Gastrocnemius medialis (tissue), 4 donors: ENCODE measurements around the gene ALOX5. TPM values are rescaled to one million over a fixed set of nuclear protein-coding genes. Genes with fewer than 3 reads are reported as not detected.

Experiments used
- ATAC-seq, 2 donors: fragments of 150-250 bp; one replicate each; pipeline ENCODE4 v1.9.1; 2016
- DNase-seq, 2 donors: peaks; one replicate each; pipeline ENCODE4 v3.0.0-alpha.2; 2019
- H3K27ac ChIP-seq, 4 donors: fragments of 200-600 bp; sonication (generic); 1 replicate in 1 of 4; 2 replicates in 3 of 4; pipeline ENCODE4 v1.5.1; 2016 to 2018; ENCODE audit warnings: mild to moderate bottlenecking in 2 of 4, moderate library complexity in 1 of 4
- H3K27me3 ChIP-seq, 3 donors: fragments of 200-600 bp; sonication (generic) in 2 of 3; 1 replicate in 1 of 3; 2 replicates in 2 of 3; pipeline versions ENCODE4 v1.5.1 to v1.6.0; 2016 to 2019; ENCODE audit warnings: mild to moderate bottlenecking in 1 of 3, moderate library complexity in 1 of 3
- H3K36me3 ChIP-seq, 2 donors: fragments of 200-600 bp; sonication (generic) in 1 of 2; one replicate each; pipeline ENCODE4 v1.5.1; 2017 to 2018
- H3K4me1 ChIP-seq, 2 donors: fragments of 200-600 bp; sonication (generic) in 1 of 2; one replicate each; pipeline ENCODE4 v1.5.1; 2016 to 2017; ENCODE audit warnings: mild to moderate bottlenecking in 2 of 2
- H3K4me3 ChIP-seq, 4 donors: fragments of 200-600 bp; sonication (generic) in 3 of 4; 1 replicate in 1 of 4; 2 replicates in 3 of 4; pipeline ENCODE4 v1.5.1; 2016 to 2019; ENCODE audit warnings: mild to moderate bottlenecking in 2 of 4
- H3K9me3 ChIP-seq, 3 donors: fragments of 200-600 bp; sonication (generic) in 2 of 3; 1 replicate in 1 of 3; 2 replicates in 2 of 3; pipeline ENCODE4 v1.5.1; 2016 to 2019
- POLR2A ChIP-seq, 2 donors: fragments of 450-650 bp; IDR thresholded peaks; one replicate each; pipeline ENCODE4 v1.6.1; 2017; ENCODE audit warnings: antibody characterized with exemption in 2 of 2, mild to moderate bottlenecking in 2 of 2, moderate library complexity in 2 of 2
- in situ Hi-C, 4 donors: fragments of 200-750 bp; cut with MboI; loops; one replicate each; pipeline versions ENCODE4 v1.15.0 to v1.8.0; 2017; ENCODE audit warnings: low sequenced_read_pairs in 4 of 4
- intact Hi-C: fragments of 100-400 bp; cut with DNase I; formaldehyde crosslinking; loops from one replicate; pipeline ENCODE4 v1.15.1; 2023; ENCODE audit warnings: low total_unique reads
- total RNA-seq, 4 donors: library from RNA; depleted of rRNA; stranded (reverse); fragments of >200 nt; gene quantifications; one replicate each; pipeline versions ENCODE4 v1.1.0 to v1.2.3, GENCODE V29; 2016
- TF ChIP-seq, protein P1 (sequence below), 5 experiments: fragments of 450-650 bp in 3 of 5; fragments of 200-600 bp in 2 of 5; sonication (generic) in 2 of 5; IDR thresholded peaks in 4 of 5; conservative IDR thresholded peaks in 1 of 5; 1 replicate in 4 of 5; 2 replicates in 1 of 5; pipeline ENCODE4 v1.5.1; 2016 to 2019; ENCODE audit warnings: antibody characterized with exemption in 5 of 5, mild to moderate bottlenecking in 3 of 5, moderate library complexity in 3 of 5

The ALOX5 gene
- total RNA-seq, 4 donors from 2014 or later, result 1.5 to 10.8 (median 4.2) TPM

DNA sequence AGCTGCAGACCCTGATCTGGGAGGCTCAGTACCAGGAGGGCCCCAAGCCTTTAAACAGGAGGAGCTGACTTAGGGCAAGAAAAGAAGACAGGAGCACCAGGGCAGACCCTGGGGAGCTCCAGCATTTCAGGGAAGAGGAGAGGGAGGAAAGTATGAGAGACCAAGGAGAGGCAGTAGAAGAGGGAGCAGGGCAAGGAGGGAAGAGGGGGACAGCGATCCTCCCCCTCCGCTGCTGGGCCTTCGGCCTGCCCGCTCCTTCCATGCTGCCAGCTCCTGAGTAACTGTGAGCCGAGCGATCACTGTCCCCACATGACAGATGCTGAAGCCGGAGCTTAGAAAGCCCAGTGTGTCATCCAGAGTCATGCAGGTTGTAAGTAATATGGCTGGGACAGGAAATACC is 65.9 kb downstream of the ALOX5 start:
- TF ChIP-seq, protein P1, sequence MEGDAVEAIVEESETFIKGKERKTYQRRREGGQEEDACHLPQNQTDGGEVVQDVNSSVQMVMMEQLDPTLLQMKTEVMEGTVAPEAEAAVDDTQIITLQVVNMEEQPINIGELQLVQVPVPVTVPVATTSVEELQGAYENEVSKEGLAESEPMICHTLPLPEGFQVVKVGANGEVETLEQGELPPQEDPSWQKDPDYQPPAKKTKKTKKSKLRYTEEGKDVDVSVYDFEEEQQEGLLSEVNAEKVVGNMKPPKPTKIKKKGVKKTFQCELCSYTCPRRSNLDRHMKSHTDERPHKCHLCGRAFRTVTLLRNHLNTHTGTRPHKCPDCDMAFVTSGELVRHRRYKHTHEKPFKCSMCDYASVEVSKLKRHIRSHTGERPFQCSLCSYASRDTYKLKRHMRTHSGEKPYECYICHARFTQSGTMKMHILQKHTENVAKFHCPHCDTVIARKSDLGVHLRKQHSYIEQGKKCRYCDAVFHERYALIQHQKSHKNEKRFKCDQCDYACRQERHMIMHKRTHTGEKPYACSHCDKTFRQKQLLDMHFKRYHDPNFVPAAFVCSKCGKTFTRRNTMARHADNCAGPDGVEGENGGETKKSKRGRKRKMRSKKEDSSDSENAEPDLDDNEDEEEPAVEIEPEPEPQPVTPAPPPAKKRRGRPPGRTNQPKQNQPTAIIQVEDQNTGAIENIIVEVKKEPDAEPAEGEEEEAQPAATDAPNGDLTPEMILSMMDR (IDR thresholded peaks at IDR 0.05 in 4 of 5, conservative IDR thresholded peaks at IDR 0.05 in 1 of 5), result no peak
- no peak for TF ChIP-seq POLR2A (IDR thresholded peaks at IDR 0.05)
- in situ Hi-C loops (loop anchor here in 1 of 4 donors (25.0 kb wide), 1 partner anchor 97 kb away; a partner anchor contains a TSS), intact Hi-C loops (no loop called here)
- DNase-seq (no peak), ATAC-seq (no peak)
- no peak overlapping the region for H3K27ac ChIP-seq
- peaks cover 0 to 3% (median 0%) of the 10 kb centered on the region in 3 donors for H3K27me3 ChIP-seq
- H3K9me3 ChIP-seq, result no peaks in the 10 kb centered on the region
- H3K4me1 ChIP-seq, result peaks cover 1 to 3% of the 10 kb centered on the region in 2 donors
- no peaks in the 10 kb centered on the region for H3K36me3 ChIP-seq
- H3K4me3 ChIP-seq, result no peak overlapping the region

- TF ChIP-seq, protein P1 (IDR thresholded peaks at IDR 0.05 in 4 of 5, conservative IDR thresholded peaks at IDR 0.05 in 1 of 5), result no peak
- TF ChIP-seq POLR2A (IDR thresholded peaks at IDR 0.05), result no peak
- DNase-seq (no peak), ATAC-seq (no peak)
- Histone ChIP-seq H3K4me3 (no peak overlapping the region), H3K36me3 (no peaks in the 10 kb centered on the region), H3K9me3 (no peaks in the 10 kb centered on the region), H3K27ac (no peak overlapping the region), H3K27me3 (peaks cover 0 to 3% (median 0%) of the 10 kb centered on the region in 3 donors), H3K4me1 (peaks cover 6 to 7% of the 10 kb centered on the region in 2 donors)
- in situ Hi-C loops, result loop anchor here in 1 of 4 donors (25.0 kb wide), 1 partner anchor 97 kb away; a partner anchor contains a TSS
- intact Hi-C loops, result no loop called here
Observed at GRCh38 chr10:45440511-45441062, 66.6 kb downstream of the ALOX5 start.

DNA sequence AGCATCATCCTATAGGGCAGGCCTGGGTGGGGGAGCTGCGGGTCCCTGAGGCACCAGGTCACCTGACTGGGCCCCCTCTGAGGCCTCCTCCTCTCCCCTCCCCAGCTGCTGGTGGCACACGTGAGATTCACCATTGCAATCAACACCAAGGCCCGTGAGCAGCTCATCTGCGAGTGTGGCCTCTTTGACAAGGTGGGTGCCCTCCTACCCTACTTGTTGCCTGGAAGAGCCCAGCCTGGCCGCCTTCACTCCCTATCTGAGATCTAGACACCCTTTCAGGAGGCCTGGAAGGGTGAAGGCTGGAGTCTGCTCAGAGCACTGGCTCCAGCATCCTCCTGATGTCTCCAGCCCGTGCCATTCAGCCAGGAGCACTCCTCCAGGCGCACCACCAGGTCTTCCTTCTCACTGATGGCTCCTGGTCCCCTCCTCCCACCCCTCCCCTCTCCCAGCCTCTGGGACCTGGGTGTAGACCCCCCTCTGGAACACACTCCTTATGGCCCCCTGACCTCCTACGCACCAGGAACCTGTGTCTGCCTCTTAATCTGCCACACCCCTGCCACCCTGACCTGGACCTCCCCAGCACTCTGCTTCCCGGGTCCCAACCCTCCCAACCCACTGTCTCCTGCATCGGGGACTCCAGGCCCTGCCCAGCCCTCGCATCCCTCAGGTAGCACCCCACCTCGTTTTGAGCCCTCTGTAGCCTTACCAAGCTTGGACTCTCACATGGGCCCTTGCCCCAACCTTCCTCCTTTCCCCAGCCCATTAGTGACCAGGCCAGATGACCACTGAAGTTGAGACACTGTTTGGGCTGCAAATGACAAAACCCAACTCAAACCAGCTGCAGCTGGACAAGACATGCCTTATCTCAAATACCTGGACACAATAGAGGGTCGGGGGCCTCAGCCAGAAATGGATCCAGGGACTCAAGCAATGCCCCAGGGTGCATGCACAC is 67.5 kb downstream of the ALOX5 start:
- no peak overlapping the region for H3K4me3 ChIP-seq
- H3K9me3 ChIP-seq, result no peaks in the 10 kb centered on the region
- TF ChIP-seq, protein P1 (IDR thresholded peaks at IDR 0.05 in 4 of 5, conservative IDR thresholded peaks at IDR 0.05 in 1 of 5), result no peak
- TF ChIP-seq POLR2A (IDR thresholded peaks at IDR 0.05), result no peak
- DNase-seq (no peak), ATAC-seq (no peak)
- no peaks in the 10 kb centered on the region for H3K36me3 ChIP-seq
- peaks cover 13 to 16% of the 10 kb centered on the region in 2 donors for H3K4me1 ChIP-seq
- in situ Hi-C loops, result loop anchor here in 1 of 4 donors (25.0 kb wide), 1 partner anchor 96 kb away; a partner anchor contains a TSS
- peaks cover 0 to 3% (median 0%) of the 10 kb centered on the region in 3 donors for H3K27me3 ChIP-seq
- H3K27ac ChIP-seq, result no peak overlapping the region
- intact Hi-C loops, result no loop called here

DNA sequence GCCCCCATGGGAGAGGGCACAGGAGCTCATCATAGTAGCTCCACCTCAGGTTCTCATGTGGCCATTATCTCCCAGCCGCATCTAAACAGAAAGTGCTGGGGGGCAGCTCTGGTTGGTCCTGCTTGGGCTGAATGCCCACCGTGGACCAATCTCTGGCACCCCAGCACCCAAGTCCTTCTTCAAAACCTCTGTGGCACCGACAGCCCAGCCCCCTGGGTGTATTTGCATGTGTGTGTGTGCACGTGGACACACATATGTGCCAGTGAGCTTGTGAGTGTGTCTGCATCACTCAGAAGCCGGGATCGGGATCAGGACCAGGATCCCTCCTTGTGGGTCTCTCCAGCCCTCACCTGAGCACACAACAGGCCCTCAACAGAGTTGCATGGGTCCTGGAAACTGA is 68.2 kb downstream of the ALOX5 start:
- peaks cover 13 to 16% of the 10 kb centered on the region in 2 donors for H3K4me1 ChIP-seq
- TF ChIP-seq, protein P1 (IDR thresholded peaks at IDR 0.05 in 4 of 5, conservative IDR thresholded peaks at IDR 0.05 in 1 of 5), result no peak
- no peak for TF ChIP-seq POLR2A (IDR thresholded peaks at IDR 0.05)
- H3K36me3 ChIP-seq, result no peaks in the 10 kb centered on the region
- peaks cover 0 to 3% (median 0%) of the 10 kb centered on the region in 3 donors for H3K27me3 ChIP-seq
- in situ Hi-C loops (loop anchor here in 1 of 4 donors (25.0 kb wide), 1 partner anchor 95 kb away; a partner anchor contains a TSS), intact Hi-C loops (no loop called here)
- DNase-seq, result no peak
- H3K9me3 ChIP-seq, result no peaks in the 10 kb centered on the region
- no peak for ATAC-seq
- no peak overlapping the region for H3K27ac ChIP-seq
- no peak overlapping the region for H3K4me3 ChIP-seq
